ENCODE results near the gene CGNL1. TPM values are rescaled to one million over a fixed set of nuclear protein-coding genes. Genes with fewer than 3 reads are reported as not detected.

CGNL1 gene
- total RNA-seq, 4 donors from 2014 or later, result 5.7 to 22.9 (median 14.5) TPM

DNA sequence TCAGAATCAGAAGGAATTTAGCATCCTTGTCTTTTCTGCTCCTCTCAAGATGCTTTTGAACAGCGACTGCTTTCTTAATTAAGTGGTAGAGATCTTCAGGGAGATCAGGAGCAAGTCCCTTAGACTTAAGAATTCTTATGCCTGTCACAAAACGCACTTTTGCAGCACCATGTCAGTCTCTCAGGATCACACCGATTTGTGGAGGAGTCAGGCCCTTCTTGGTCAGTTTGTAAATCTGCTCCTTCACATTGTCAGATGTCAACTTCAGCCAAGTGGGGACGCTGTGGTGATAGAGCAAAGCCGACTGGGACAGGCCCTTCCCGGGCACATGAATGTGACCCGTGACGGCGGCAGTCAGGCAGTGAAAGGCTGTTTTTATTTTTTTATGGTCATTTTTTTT, 179.7 kb downstream of the CGNL1 start:
- TF ChIP-seq POLR2A (IDR thresholded peaks at IDR 0.05), result no peak
- TF ChIP-seq, protein P1, sequence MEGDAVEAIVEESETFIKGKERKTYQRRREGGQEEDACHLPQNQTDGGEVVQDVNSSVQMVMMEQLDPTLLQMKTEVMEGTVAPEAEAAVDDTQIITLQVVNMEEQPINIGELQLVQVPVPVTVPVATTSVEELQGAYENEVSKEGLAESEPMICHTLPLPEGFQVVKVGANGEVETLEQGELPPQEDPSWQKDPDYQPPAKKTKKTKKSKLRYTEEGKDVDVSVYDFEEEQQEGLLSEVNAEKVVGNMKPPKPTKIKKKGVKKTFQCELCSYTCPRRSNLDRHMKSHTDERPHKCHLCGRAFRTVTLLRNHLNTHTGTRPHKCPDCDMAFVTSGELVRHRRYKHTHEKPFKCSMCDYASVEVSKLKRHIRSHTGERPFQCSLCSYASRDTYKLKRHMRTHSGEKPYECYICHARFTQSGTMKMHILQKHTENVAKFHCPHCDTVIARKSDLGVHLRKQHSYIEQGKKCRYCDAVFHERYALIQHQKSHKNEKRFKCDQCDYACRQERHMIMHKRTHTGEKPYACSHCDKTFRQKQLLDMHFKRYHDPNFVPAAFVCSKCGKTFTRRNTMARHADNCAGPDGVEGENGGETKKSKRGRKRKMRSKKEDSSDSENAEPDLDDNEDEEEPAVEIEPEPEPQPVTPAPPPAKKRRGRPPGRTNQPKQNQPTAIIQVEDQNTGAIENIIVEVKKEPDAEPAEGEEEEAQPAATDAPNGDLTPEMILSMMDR (IDR thresholded peaks at IDR 0.05), result no peak
- DNase-seq (ENCODE audit: low spot score in 2 of 2), result peak in 1 of 2 donors; percentile 58
- 95 to 97% methylated on average over 9 of the region's 9 CpGs for WGBS, 2 donors
- H3K4me3 ChIP-seq (ENCODE audit: low read depth, poor library complexity, severe bottlenecking), result no peak overlapping the region
- intact Hi-C loops (cut with DNase I; ENCODE audit: low total_unique reads), result loop anchor here (5.0 kb wide), 1 partner anchor 301 kb away; no protein-coding TSS in a partner anchor

GRCh38 chr15:57557267-57557666, 181.0 kb downstream of the CGNL1 start:
- H3K4me3 ChIP-seq (ENCODE audit: low read depth, poor library complexity, severe bottlenecking), result no peak overlapping the region
- intact Hi-C loops (cut with DNase I; ENCODE audit: low total_unique reads), result loop anchor here (5.0 kb wide), 1 partner anchor 300 kb away; no protein-coding TSS in a partner anchor
- no peak for DNase-seq (ENCODE audit: low spot score in 2 of 2)
- WGBS, 2 donors, result 86 to 94% methylated on average over 3 of the region's 3 CpGs
- TF ChIP-seq, protein P1 (IDR thresholded peaks at IDR 0.05), result no peak
- TF ChIP-seq POLR2A (IDR thresholded peaks at IDR 0.05), result no peak

- no peak overlapping the region for H3K4me3 ChIP-seq (ENCODE audit: low read depth, poor library complexity, severe bottlenecking)
- intact Hi-C loops (cut with DNase I; ENCODE audit: low total_unique reads), result loop anchor here (5.0 kb wide), 1 partner anchor 299 kb away; no protein-coding TSS in a partner anchor
- DNase-seq (ENCODE audit: low spot score in 2 of 2), result peak in 1 of 2 donors; percentile 52
- TF ChIP-seq, protein P1 (IDR thresholded peaks at IDR 0.05), result no peak
- TF ChIP-seq POLR2A (IDR thresholded peaks at IDR 0.05), result no peak
- WGBS, 2 donors, result 87 to 94% methylated on average over 6 of the region's 6 CpGs
Measured at GRCh38 chr15:57557810-57558209, 181.5 kb downstream of the CGNL1 start.

GRCh38 chr15:57559875-57560274, 183.6 kb downstream of the CGNL1 start:
- peak; percentile 56 to 94 for DNase-seq (ENCODE audit: low spot score in 2 of 2)
- TF ChIP-seq, protein P1 (IDR thresholded peaks at IDR 0.05), result peak in 1 of 3 donors; percentile 24
- TF ChIP-seq POLR2A (IDR thresholded peaks at IDR 0.05), result no peak
- WGBS, 2 donors, result 13 to 14% methylated on average over 5 of the region's 5 CpGs
- no peak overlapping the region for H3K4me3 ChIP-seq (ENCODE audit: low read depth, poor library complexity, severe bottlenecking)
- intact Hi-C loops (cut with DNase I; ENCODE audit: low total_unique reads), result loop anchor here (5.0 kb wide), 1 partner anchor 297 kb away; no protein-coding TSS in a partner anchor

DNA sequence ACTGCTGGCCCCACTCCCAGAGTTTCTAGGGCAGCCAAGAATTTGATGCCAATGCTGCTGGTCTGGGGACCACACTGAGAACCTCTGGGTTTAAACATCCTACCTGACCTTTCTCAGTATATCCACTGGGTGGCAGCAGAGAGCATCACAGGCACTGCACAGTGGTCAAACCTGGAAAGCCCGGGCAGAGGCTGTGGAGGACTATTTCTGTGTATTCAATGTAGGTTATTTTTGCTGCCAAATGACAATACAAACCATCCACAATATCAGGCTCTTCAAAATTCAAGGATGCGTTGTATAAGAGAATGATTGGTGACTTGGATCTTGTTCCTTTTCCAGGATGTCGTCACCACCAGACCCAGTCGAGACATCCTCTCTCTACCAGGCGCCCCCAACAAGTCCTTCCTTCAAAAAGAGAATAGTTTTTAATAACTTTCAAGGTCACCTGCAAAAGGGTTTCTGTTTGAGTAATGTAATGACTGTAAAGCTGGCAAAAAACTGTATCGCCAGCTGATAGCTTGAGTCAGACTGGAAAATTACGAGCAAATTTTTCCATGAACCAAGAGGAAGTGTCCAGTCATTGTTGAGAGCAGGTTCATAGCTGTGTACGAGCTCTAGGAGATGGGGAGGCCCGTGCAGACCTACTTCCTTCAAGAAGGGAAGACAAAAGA, 184.9 kb downstream of the CGNL1 start:
- intact Hi-C loops (cut with DNase I; ENCODE audit: low total_unique reads), result no loop called here
- H3K4me3 ChIP-seq (ENCODE audit: low read depth, poor library complexity, severe bottlenecking), result no peak overlapping the region
- peak; percentile 58 to 90 for DNase-seq (ENCODE audit: low spot score in 2 of 2)
- no peak for TF ChIP-seq POLR2A (IDR thresholded peaks at IDR 0.05)
- TF ChIP-seq, protein P1 (IDR thresholded peaks at IDR 0.05), result peak in 1 of 3 donors; percentile 79
- WGBS, 2 donors, result 36% methylated on average over 9 of the region's 9 CpGs

All from lower leg skin (tissue), 4 donors.